HG02938 (cell line): ENCODE measurements around the gene ZBTB49.
"Not testable (repeated sequence)": the region's sequence is repeated elsewhere in the genome, so short reads cannot be mapped to it uniquely, and the experiment has no call there.

Source experiments
- ATAC-seq: cut with Tn5 transposase; IDR thresholded peaks from one replicate; pipeline ENCODE4 v1.9.1; 2021; ENCODE audit warnings: mild to moderate bottlenecking, moderate library complexity; ENCODE audit not compliant: unreplicated experiment

Gene ZBTB49

GRCh38 chr4:4323705-4324534 lies 33.9 kb downstream of the ZBTB49 start:
- no peak for ATAC-seq

- no peak for ATAC-seq
Observed at GRCh38 chr4:4325321-4325720, 35.3 kb downstream of the ZBTB49 start.

GRCh38 chr4:4326166-4326565 lies 36.1 kb downstream of the ZBTB49 start:
- no peak for ATAC-seq

GRCh38 chr4:4327652-4328121 lies 37.6 kb downstream of the ZBTB49 start:
- no peak for ATAC-seq

- no peak for ATAC-seq
Observed at GRCh38 chr4:4328206-4328605, 38.2 kb downstream of the ZBTB49 start.

- no peak for ATAC-seq
Observed at GRCh38 chr4:4328840-4329239, 38.8 kb downstream of the ZBTB49 start.

- no peak for ATAC-seq
Observed at GRCh38 chr4:4329496-4329895, 39.4 kb downstream of the ZBTB49 start.

GRCh38 chr4:4330794-4331193 lies 40.7 kb downstream of the ZBTB49 start:
- no peak for ATAC-seq

- ATAC-seq = no peak
Observed at GRCh38 chr4:4332529-4332928, 42.5 kb downstream of the ZBTB49 start.

- no peak for ATAC-seq
Observed at GRCh38 chr4:4333265-4333706, 43.2 kb downstream of the ZBTB49 start.

- ATAC-seq = no peak
Observed at GRCh38 chr4:4334798-4335520, 44.9 kb downstream of the ZBTB49 start.

GRCh38 chr4:4338210-4339001 lies 48.4 kb downstream of the ZBTB49 start:
- no peak for ATAC-seq

GRCh38 chr4:4339504-4340085 lies 49.5 kb downstream of the ZBTB49 start:
- ATAC-seq = no peak

- no peak for ATAC-seq
Observed at GRCh38 chr4:4341861-4342650, 52.0 kb downstream of the ZBTB49 start.

GRCh38 chr4:4343038-4343437 lies 53.0 kb downstream of the ZBTB49 start:
- ATAC-seq = no peak

- peak; percentile 74 for ATAC-seq
Observed at GRCh38 chr4:4344915-4345527, 55.0 kb downstream of the ZBTB49 start.

- ATAC-seq = no peak
Observed at GRCh38 chr4:4347585-4347984, 57.5 kb downstream of the ZBTB49 start.

- not testable (repeated sequence) for ATAC-seq
Observed at GRCh38 chr4:4348585-4348984, 58.5 kb downstream of the ZBTB49 start.

GRCh38 chr4:4349867-4350266 lies 59.8 kb downstream of the ZBTB49 start:
- no peak for ATAC-seq

GRCh38 chr4:4350909-4351308 lies 60.9 kb downstream of the ZBTB49 start:
- ATAC-seq = no peak
